Neural cell (in vitro differentiated cells): ENCODE data around the gene LHFPL6.

Experiments
- EP300 ChIP-seq: fragments of 450-650 bp; conservative IDR thresholded peaks from 2 replicates; pipeline ENCODE4 v1.6.1; 2014; ENCODE audit warnings: antibody characterized with exemption, mild to moderate bottlenecking, moderate library complexity; ENCODE audit not compliant: poor library complexity, severe bottlenecking
- MXI1 ChIP-seq: fragments of 450-650 bp; conservative IDR thresholded peaks from 2 replicates; pipeline ENCODE4 v1.6.1; 2014; ENCODE audit warnings: antibody characterized with exemption, mild to moderate bottlenecking; ENCODE audit not compliant: poor library complexity, severe bottlenecking
- POLR2AphosphoS5 ChIP-seq: IDR thresholded peaks from 2 replicates; pipeline ENCODE4 v1.6.1; 2012
- RAD21 ChIP-seq: fragments of 450-650 bp; conservative IDR thresholded peaks from 2 replicates; pipeline ENCODE4 v1.6.1; 2014; ENCODE audit warnings: antibody characterized with exemption, mild to moderate bottlenecking, moderate library complexity
- TF ChIP-seq, protein P1 (sequence below): fragments of 450-650 bp; IDR thresholded peaks from 2 replicates; pipeline ENCODE4 v1.5.1; 2014; ENCODE audit warnings: antibody characterized with exemption, mild to moderate bottlenecking, moderate library complexity; ENCODE audit not compliant: poor library complexity, severe bottlenecking

DNA sequence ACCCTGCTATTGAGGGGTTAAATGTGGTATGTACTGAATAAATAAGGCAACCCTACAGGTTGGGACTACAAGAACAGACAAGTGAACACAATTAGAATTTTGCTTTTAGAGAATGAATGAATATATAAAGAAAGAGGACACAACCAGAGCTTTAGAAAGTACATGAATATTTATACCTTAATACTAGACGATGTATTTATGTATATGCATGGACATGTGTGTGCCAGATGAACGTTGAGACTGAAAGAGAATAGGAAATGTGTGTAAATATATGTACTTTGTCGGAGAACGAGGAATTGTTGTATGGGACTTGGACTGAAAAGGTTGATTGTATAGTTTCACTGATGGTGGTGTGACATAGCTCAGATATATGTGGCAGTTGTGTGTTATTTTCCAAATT, 43.1 kb upstream of the LHFPL6 start:
- TF ChIP-seq, protein P1, sequence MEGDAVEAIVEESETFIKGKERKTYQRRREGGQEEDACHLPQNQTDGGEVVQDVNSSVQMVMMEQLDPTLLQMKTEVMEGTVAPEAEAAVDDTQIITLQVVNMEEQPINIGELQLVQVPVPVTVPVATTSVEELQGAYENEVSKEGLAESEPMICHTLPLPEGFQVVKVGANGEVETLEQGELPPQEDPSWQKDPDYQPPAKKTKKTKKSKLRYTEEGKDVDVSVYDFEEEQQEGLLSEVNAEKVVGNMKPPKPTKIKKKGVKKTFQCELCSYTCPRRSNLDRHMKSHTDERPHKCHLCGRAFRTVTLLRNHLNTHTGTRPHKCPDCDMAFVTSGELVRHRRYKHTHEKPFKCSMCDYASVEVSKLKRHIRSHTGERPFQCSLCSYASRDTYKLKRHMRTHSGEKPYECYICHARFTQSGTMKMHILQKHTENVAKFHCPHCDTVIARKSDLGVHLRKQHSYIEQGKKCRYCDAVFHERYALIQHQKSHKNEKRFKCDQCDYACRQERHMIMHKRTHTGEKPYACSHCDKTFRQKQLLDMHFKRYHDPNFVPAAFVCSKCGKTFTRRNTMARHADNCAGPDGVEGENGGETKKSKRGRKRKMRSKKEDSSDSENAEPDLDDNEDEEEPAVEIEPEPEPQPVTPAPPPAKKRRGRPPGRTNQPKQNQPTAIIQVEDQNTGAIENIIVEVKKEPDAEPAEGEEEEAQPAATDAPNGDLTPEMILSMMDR = no peak
- TF ChIP-seq RAD21 (no peak), EP300 (no peak), MXI1 (no peak), POLR2AphosphoS5 (no peak)
